Upper lobe of left lung (tissue), 4 donors: Measurements from ENCODE around the gene NAV2.

ENCODE experiments used
- POLR2A ChIP-seq, 4 donors: fragments of 450-650 bp; IDR thresholded peaks; one replicate each; pipeline ENCODE4 v1.5.1; 2016 to 2017; ENCODE audit warnings: antibody characterized with exemption in 4 of 4, mild to moderate bottlenecking in 2 of 4
- TF ChIP-seq, protein P1 (sequence below), 6 experiments: fragments of 450-650 bp in 4 of 6; fragments of 200-600 bp in 2 of 6; sonication (generic) in 2 of 6; IDR thresholded peaks; one replicate each; pipeline ENCODE4 v1.5.1; 2016 to 2019; ENCODE audit warnings: antibody characterized with exemption in 6 of 6

- no peak for TF ChIP-seq POLR2A (IDR thresholded peaks at IDR 0.05)
- TF ChIP-seq, protein P1, sequence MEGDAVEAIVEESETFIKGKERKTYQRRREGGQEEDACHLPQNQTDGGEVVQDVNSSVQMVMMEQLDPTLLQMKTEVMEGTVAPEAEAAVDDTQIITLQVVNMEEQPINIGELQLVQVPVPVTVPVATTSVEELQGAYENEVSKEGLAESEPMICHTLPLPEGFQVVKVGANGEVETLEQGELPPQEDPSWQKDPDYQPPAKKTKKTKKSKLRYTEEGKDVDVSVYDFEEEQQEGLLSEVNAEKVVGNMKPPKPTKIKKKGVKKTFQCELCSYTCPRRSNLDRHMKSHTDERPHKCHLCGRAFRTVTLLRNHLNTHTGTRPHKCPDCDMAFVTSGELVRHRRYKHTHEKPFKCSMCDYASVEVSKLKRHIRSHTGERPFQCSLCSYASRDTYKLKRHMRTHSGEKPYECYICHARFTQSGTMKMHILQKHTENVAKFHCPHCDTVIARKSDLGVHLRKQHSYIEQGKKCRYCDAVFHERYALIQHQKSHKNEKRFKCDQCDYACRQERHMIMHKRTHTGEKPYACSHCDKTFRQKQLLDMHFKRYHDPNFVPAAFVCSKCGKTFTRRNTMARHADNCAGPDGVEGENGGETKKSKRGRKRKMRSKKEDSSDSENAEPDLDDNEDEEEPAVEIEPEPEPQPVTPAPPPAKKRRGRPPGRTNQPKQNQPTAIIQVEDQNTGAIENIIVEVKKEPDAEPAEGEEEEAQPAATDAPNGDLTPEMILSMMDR (IDR thresholded peaks at IDR 0.05) = no peak
Measured at GRCh38 chr11:20053572-20053971, 340.9 kb downstream of the NAV2 start.
